OCI-LY1 (cell line): Measurements from ENCODE around the gene SYT9.

Experiments
- H2AFZ ChIP-seq: fragments of 200-600 bp; sonication (generic), shearing (Covaris generic); 2 replicates; pipeline ENCODE4 v1.6.0; 2014; ENCODE audit warnings: antibody characterized with exemption, mild to moderate bottlenecking, low read length
- H3F3A ChIP-seq: fragments of 200-600 bp; sonication (generic), shearing (Covaris generic); 2 replicates; pipeline ENCODE4 v1.6.0; 2014; ENCODE audit warnings: mild to moderate bottlenecking, antibody characterized with exemption, low read length, moderate library complexity; ENCODE audit not compliant: insufficient read depth
- H3K27ac ChIP-seq: fragments of 200-600 bp; sonication (generic); 2 replicates; pipeline ENCODE4 v1.5.1; 2014; ENCODE audit warnings: low read length, mixed run types, mild to moderate bottlenecking, low read depth; ENCODE audit not compliant: poor library complexity, severe bottlenecking
- H3K27me3 ChIP-seq: fragments of 200-600 bp; sonication (generic); 2 replicates; pipeline ENCODE4 v1.6.0; 2014; ENCODE audit warnings: antibody characterized with exemption, mild to moderate bottlenecking, low read length, moderate library complexity; ENCODE audit not compliant: insufficient read depth
- H3K36me3 ChIP-seq: fragments of 200-600 bp; sonication (generic); 2 replicates; pipeline ENCODE4 v1.6.1; 2014; ENCODE audit warnings: mild to moderate bottlenecking, antibody characterized with exemption, low read length, moderate library complexity, mixed read lengths; ENCODE audit not compliant: insufficient read depth
- H3K4me1 ChIP-seq: fragments of 200-600 bp; sonication (generic); 2 replicates; pipeline ENCODE4 v1.5.1; 2014; ENCODE audit warnings: mild to moderate bottlenecking, low read length, moderate library complexity; ENCODE audit not compliant: insufficient read depth, severe bottlenecking
- H3K4me2 ChIP-seq: fragments of 200-600 bp; sonication (generic), shearing (Covaris generic); 2 replicates; pipeline ENCODE4 v1.6.1; 2014; ENCODE audit warnings: low read length
- H3K4me3 ChIP-seq: fragments of 200-600 bp; sonication (generic); 2 replicates; pipeline ENCODE4 v1.5.1; 2014; ENCODE audit warnings: low read length, low read depth, mild to moderate bottlenecking, mixed read lengths; ENCODE audit not compliant: poor library complexity, severe bottlenecking
- H3K79me2 ChIP-seq: fragments of 200-600 bp; shearing (Covaris generic); 2 replicates; pipeline ENCODE4 v1.6.1; 2016; ENCODE audit warnings: mixed run types, low read length, mixed read lengths; ENCODE audit not compliant: insufficient read depth
- H3K9ac ChIP-seq: fragments of 200-600 bp; sonication (generic), shearing (Covaris generic); 2 replicates; pipeline ENCODE4 v1.6.1; 2014; ENCODE audit warnings: mild to moderate bottlenecking, low read length, mixed read lengths
- H3K9me2 ChIP-seq: fragments of 200-600 bp; sonication (generic), shearing (Covaris generic); 2 replicates; pipeline ENCODE4 v1.6.1; 2014; ENCODE audit warnings: low read depth, mild to moderate bottlenecking, low read length, mixed read lengths
- H3K9me3 ChIP-seq: fragments of 200-600 bp; shearing (Covaris generic); 2 replicates; pipeline ENCODE4 v1.6.1; 2014; ENCODE audit warnings: low read length, mixed read lengths
- H4K20me1 ChIP-seq: fragments of 200-600 bp; sonication (generic), shearing (Covaris generic); 2 replicates; pipeline ENCODE4 v1.6.0; 2016; ENCODE audit warnings: mild to moderate bottlenecking, low read length; ENCODE audit not compliant: insufficient read depth
- EZH2 ChIP-seq: fragments of 200-600 bp; sonication (generic), shearing (Covaris generic); IDR thresholded peaks from 2 replicates; pipeline ENCODE4 v1.8.0; 2017; ENCODE audit warnings: borderline replicate concordance, mixed run types, mild to moderate bottlenecking, antibody characterized with exemption, low read length, moderate library complexity, mixed read lengths
- TF ChIP-seq, protein P1 (sequence below): fragments of 200-600 bp; sonication (generic), shearing (Covaris generic); IDR thresholded peaks from 2 replicates; pipeline ENCODE4 v1.5.1; 2017; ENCODE audit warnings: mild to moderate bottlenecking, antibody characterized with exemption, low read length, moderate library complexity, mixed read lengths

SYT9 gene

DNA sequence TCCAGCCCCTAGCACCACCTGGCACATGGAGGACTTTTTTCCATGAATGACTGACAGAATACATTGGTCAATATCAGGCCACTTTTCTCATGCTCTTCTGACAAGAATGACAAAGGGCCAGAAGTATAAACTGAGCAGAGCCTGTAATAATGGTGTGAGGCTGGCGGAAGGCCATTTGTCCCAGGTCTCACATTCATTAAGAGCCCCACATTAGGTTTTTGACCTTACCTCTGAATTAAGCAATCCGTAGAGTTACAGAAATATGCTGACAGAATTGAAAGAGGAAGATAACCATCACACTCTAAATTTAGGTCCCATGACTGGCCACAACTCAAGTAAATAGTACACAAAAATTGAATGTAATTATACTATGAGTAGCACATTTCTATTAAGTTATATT is 55.2 kb downstream of the SYT9 start:
- no peaks in the 10 kb centered on the region for H3K9me3 ChIP-seq
- H4K20me1 ChIP-seq, result no peaks in the 10 kb centered on the region

DNA sequence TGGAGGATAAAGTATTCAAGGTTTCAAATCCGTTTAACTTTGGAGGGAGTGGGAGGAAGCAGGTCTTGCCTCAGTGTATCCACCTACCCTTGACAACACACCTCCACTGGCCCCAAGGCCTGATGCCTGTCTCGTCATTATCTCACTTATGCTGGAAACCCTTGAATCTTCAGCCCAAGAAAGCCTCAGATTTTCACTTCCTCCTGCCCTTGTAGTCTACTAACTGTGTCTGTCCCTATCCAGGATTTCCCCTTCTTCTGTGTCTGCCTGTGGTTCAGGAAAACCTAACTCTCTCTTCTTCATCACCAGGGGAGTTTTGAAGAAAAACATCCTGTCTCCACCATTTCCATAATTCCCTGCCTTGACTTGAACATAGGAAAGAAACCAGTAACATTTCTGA is 56.1 kb downstream of the SYT9 start:
- H3K79me2 ChIP-seq, result no peaks in the 10 kb centered on the region
- no peak overlapping the region for H3K9ac ChIP-seq
- H3K36me3 ChIP-seq, result no peaks in the 10 kb centered on the region
- H2AFZ ChIP-seq, result no peak overlapping the region
- H3F3A ChIP-seq, result no peaks in the 10 kb centered on the region
- no peak overlapping the region for H3K4me3 ChIP-seq
- no peaks in the 10 kb centered on the region for H4K20me1 ChIP-seq
- TF ChIP-seq, protein P1, sequence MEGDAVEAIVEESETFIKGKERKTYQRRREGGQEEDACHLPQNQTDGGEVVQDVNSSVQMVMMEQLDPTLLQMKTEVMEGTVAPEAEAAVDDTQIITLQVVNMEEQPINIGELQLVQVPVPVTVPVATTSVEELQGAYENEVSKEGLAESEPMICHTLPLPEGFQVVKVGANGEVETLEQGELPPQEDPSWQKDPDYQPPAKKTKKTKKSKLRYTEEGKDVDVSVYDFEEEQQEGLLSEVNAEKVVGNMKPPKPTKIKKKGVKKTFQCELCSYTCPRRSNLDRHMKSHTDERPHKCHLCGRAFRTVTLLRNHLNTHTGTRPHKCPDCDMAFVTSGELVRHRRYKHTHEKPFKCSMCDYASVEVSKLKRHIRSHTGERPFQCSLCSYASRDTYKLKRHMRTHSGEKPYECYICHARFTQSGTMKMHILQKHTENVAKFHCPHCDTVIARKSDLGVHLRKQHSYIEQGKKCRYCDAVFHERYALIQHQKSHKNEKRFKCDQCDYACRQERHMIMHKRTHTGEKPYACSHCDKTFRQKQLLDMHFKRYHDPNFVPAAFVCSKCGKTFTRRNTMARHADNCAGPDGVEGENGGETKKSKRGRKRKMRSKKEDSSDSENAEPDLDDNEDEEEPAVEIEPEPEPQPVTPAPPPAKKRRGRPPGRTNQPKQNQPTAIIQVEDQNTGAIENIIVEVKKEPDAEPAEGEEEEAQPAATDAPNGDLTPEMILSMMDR, result no peak
- no peak for TF ChIP-seq EZH2
- H3K9me2 ChIP-seq, result no peaks in the 10 kb centered on the region
- H3K4me1 ChIP-seq, result no peaks in the 10 kb centered on the region
- H3K9me3 ChIP-seq, result no peaks in the 10 kb centered on the region
- no peak overlapping the region for H3K27ac ChIP-seq
- H3K4me2 ChIP-seq, result no peak overlapping the region
- no peaks in the 10 kb centered on the region for H3K27me3 ChIP-seq

More for the DNA sequence above, 55.2 kb downstream of the SYT9 start:
- Histone ChIP-seq H3K4me1 (no peaks in the 10 kb centered on the region), H3K27ac (no peak overlapping the region), H3K4me2 (no peak overlapping the region), H3K36me3 (no peaks in the 10 kb centered on the region), H3K79me2 (no peaks in the 10 kb centered on the region), H3K27me3 (no peaks in the 10 kb centered on the region), H3K4me3 (no peak overlapping the region), H3K9ac (no peak overlapping the region), H3F3A (no peaks in the 10 kb centered on the region), H2AFZ (no peak overlapping the region), H3K9me2 (no peaks in the 10 kb centered on the region)
- TF ChIP-seq EZH2, result no peak
- TF ChIP-seq, protein P1, result no peak

DNA sequence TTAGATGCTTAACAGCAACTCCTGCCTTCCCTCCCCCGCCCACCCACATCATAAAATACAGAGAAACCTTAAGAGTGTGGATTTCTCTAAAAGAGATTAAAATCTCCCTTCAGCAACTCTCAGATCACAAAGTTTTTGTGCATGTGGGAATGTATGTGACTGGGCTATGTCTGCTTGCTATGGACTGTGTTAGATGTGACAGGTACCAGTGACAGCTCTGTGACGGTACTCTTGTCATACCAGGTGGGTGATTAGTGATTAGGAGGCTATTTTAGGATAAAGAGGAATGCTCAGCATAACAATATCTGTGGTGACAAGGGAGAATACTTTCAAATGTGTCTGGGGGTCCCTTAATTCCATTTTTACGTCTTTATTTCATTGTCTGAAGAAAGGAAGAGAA is 60.2 kb downstream of the SYT9 start:
- H3K27me3 ChIP-seq, result no peaks in the 10 kb centered on the region
- H3F3A ChIP-seq, result no peaks in the 10 kb centered on the region
- no peaks in the 10 kb centered on the region for H3K9me3 ChIP-seq
- H3K9me2 ChIP-seq, result no peaks in the 10 kb centered on the region
- no peak overlapping the region for H3K4me3 ChIP-seq
- H3K4me1 ChIP-seq, result no peaks in the 10 kb centered on the region
- H4K20me1 ChIP-seq, result no peaks in the 10 kb centered on the region
- no peak overlapping the region for H3K9ac ChIP-seq
- TF ChIP-seq, protein P1, result no peak
- no peak for TF ChIP-seq EZH2
- no peak overlapping the region for H3K4me2 ChIP-seq
- H3K27ac ChIP-seq, result no peak overlapping the region
- no peaks in the 10 kb centered on the region for H3K79me2 ChIP-seq
- H3K36me3 ChIP-seq, result no peaks in the 10 kb centered on the region
- H2AFZ ChIP-seq, result no peak overlapping the region
